CD14-positive monocyte (primary cell): ENCODE data around the gene TNKS1BP1. TPM values are rescaled to one million over a fixed set of nuclear protein-coding genes. Genes with fewer than 3 reads are reported as not detected.

Experiments
- DNase-seq, 3 donors: peaks; one replicate each; pipeline ENCODE4 v3.0.0-alpha.2; 2011 to 2022
- H2AFZ ChIP-seq: 2 replicates; pipeline ENCODE4 v1.6.0; 2012; ENCODE audit warnings: mild to moderate bottlenecking, low read depth, low read length, inconsistent platforms; ENCODE audit not compliant: insufficient read depth, poor library complexity, severe bottlenecking
- H3K27ac ChIP-seq, 2 donors: 1 replicate in 1 of 2; 2 replicates in 1 of 2; pipeline ENCODE4 v1.5.1; 2012 to 2013; ENCODE audit warnings: low read length in 2 of 2, control low read depth in 1 of 2, inconsistent platforms in 1 of 2, low read depth in 1 of 2, mild to moderate bottlenecking in 1 of 2
- H3K27me3 ChIP-seq, 2 donors: one replicate each; pipeline versions ENCODE4 v1.6.0 to v1.6.1; 2011 to 2013; ENCODE audit warnings: low read length in 2 of 2; ENCODE audit not compliant: control insufficient read depth in 2 of 2, insufficient read depth in 2 of 2
- H3K36me3 ChIP-seq, 2 donors: replicated peaks in 1 of 2; 1 replicate in 1 of 2; 2 replicates in 1 of 2; pipeline versions ENCODE4 v1.5.1 to v1.6.1; 2012 to 2013; ENCODE audit warnings: low read length in 2 of 2, control low read depth in 1 of 2, inconsistent platforms in 1 of 2, mild to moderate bottlenecking in 1 of 2; ENCODE audit not compliant: insufficient read depth in 2 of 2, control insufficient read depth in 1 of 2
- H3K4me1 ChIP-seq, 2 donors: 1 replicate in 1 of 2; 2 replicates in 1 of 2; pipeline versions ENCODE4 v1.5.1 to v1.6.1; 2012 to 2013; ENCODE audit warnings: low read length in 2 of 2, control low read depth in 1 of 2, inconsistent platforms in 1 of 2, mild to moderate bottlenecking in 1 of 2, moderate library complexity in 1 of 2; ENCODE audit not compliant: insufficient read depth in 2 of 2, control insufficient read depth in 1 of 2
- H3K4me2 ChIP-seq: replicated peaks from 2 replicates; pipeline ENCODE3; 2012; ENCODE audit warnings: low read length, moderate library complexity, mild to moderate bottlenecking; ENCODE audit not compliant: poor library complexity, severe bottlenecking; ENCODE audit errors: extremely low read depth
- H3K4me3 ChIP-seq, 3 experiments: fragments of 200-600 bp in 1 of 3; sonication (generic) in 1 of 3; replicated peaks in 1 of 3; 1 replicate in 2 of 3; 2 replicates in 1 of 3; pipeline ENCODE4 v1.5.1; 2011 to 2013; ENCODE audit warnings: low read length in 3 of 3, mild to moderate bottlenecking in 3 of 3, control low read depth in 2 of 3, low read depth in 2 of 3, inconsistent platforms in 1 of 3, moderate library complexity in 1 of 3
- H3K79me2 ChIP-seq: 2 replicates; pipeline ENCODE4 v1.6.0; 2012; ENCODE audit warnings: mild to moderate bottlenecking, control low read depth, inconsistent platforms, low read length, moderate library complexity; ENCODE audit not compliant: insufficient read depth
- H3K9ac ChIP-seq: 2 replicates; pipeline ENCODE4 v1.6.0; 2017; ENCODE audit warnings: low read length, mild to moderate bottlenecking; ENCODE audit not compliant: insufficient read depth, poor library complexity, severe bottlenecking
- H3K9me3 ChIP-seq, 2 donors: replicated peaks in 1 of 2; 1 replicate in 1 of 2; 2 replicates in 1 of 2; pipeline versions ENCODE4 v1.5.1 to v1.6.1; 2012 to 2013; ENCODE audit warnings: low read length in 2 of 2, control low read depth in 1 of 2; ENCODE audit not compliant: control insufficient read depth in 1 of 2, insufficient read depth in 1 of 2
- H4K20me1 ChIP-seq: 2 replicates; pipeline ENCODE4 v1.6.0; 2012; ENCODE audit warnings: mild to moderate bottlenecking, low read length, control low read depth, moderate library complexity; ENCODE audit not compliant: insufficient read depth
- H3K27ac Mint-ChIP-seq, 7 donors: one replicate each; pipeline ENCODE4 v1.8.0; 2020; ENCODE audit warnings: mild to moderate bottlenecking in 7 of 7, mixed read lengths in 7 of 7, moderate library complexity in 6 of 7, inconsistent platforms in 2 of 7
- H3K27me3 Mint-ChIP-seq, 3 donors: one replicate each; pipeline ENCODE4 v1.8.0; 2021 to 2022; ENCODE audit warnings: low read depth in 3 of 3, mild to moderate bottlenecking in 3 of 3, mixed read lengths in 3 of 3, moderate library complexity in 3 of 3, inconsistent platforms in 1 of 3
- H3K36me3 Mint-ChIP-seq, 2 donors: one replicate each; pipeline ENCODE4 v1.8.0; 2020; ENCODE audit warnings: mixed read lengths in 2 of 2, inconsistent platforms in 1 of 2, mild to moderate bottlenecking in 1 of 2
- H3K4me1 Mint-ChIP-seq: one replicate; pipeline ENCODE4 v1.8.0; 2020; ENCODE audit warnings: mild to moderate bottlenecking, mixed read lengths
- H3K4me3 Mint-ChIP-seq, 2 donors: one replicate each; pipeline ENCODE4 v1.8.0; 2020; ENCODE audit warnings: mild to moderate bottlenecking in 2 of 2, mixed read lengths in 2 of 2, moderate library complexity in 1 of 2
- H3K9me3 Mint-ChIP-seq, 7 donors: one replicate each; pipeline ENCODE4 v1.8.0; 2020 to 2022; ENCODE audit warnings: mixed read lengths in 7 of 7, mild to moderate bottlenecking in 6 of 7, moderate library complexity in 6 of 7, inconsistent platforms in 2 of 7
- CTCF ChIP-seq: fragments of 200-600 bp; IDR thresholded peaks from one replicate; pipeline ENCODE4 v1.8.0; 2022; ENCODE audit warnings: antibody characterized with exemption, mild to moderate bottlenecking
- WGBS: methylation state at CpG from one replicate; pipeline ENCODE4 v1.1.5; 2013; ENCODE audit warnings: missing lambda C conversion rate; ENCODE audit not compliant: insufficient coverage; 5-methylcytosine and 5-hydroxymethylcytosine counted together
- intact Hi-C, 2 donors: fragments of 100-400 bp; cut with micrococcal nuclease; formaldehyde crosslinking; loops; one replicate each; pipeline versions ENCODE4 v1.15.0 to v1.15.1; 2023
- polyA plus RNA-seq, 3 donors: library from polyadenylated mRNA; depleted of rRNA in 1 of 3; unstranded in 2 of 3; stranded (reverse) in 1 of 3; fragments of 300-500 nt in 2 of 3; fragments of >200 nt in 1 of 3; fragmentation: Illumina TruSeq in 2 of 3; gene quantifications; 1 replicate in 2 of 3; 2 replicates in 1 of 3; pipeline ENCODE4 v1.2.3, GENCODE V29; 2012 to 2021

Gene TNKS1BP1
- polyA plus RNA-seq, 3 donors = 0.29 to 1.2 (median 0.50) TPM

- WGBS = no CpG with 5 or more reads among the region's 1 CpG
Observed at GRCh38 chr11:57274904-57275498, 49.8 kb downstream of the TNKS1BP1 start.

GRCh38 chr11:57273448-57274058 is 51.2 kb downstream of the TNKS1BP1 start:
- no peaks in the 10 kb centered on the region for H3K36me3 Mint-ChIP-seq
- H3K4me1 ChIP-seq = peaks cover 14% of the 10 kb centered on the region in 2 donors
- H3K4me2 ChIP-seq = no peak overlapping the region
- peaks cover 0 to 2% of the 10 kb centered on the region in 2 donors for H3K27me3 ChIP-seq
- H3K79me2 ChIP-seq = no peaks in the 10 kb centered on the region
- 94% methylated on average over 3 of the region's 4 CpGs for WGBS
- H3K27ac ChIP-seq = no peak overlapping the region
- peaks cover 0 to 15% (median 5%) of the 10 kb centered on the region in 7 donors for H3K9me3 Mint-ChIP-seq
- no peak for TF ChIP-seq CTCF
- no peak overlapping the region for H3K9ac ChIP-seq
- peaks cover 5% of the 10 kb centered on the region in 2 donors for H3K9me3 ChIP-seq
- H2AFZ ChIP-seq = no peak overlapping the region
- H4K20me1 ChIP-seq = no peaks in the 10 kb centered on the region
- peaks cover 8 to 22% (median 15%) of the 10 kb centered on the region in 3 donors for H3K27me3 Mint-ChIP-seq
- intact Hi-C loops = no loop called here
- peaks cover 17% of the 10 kb centered on the region for H3K4me1 Mint-ChIP-seq
- no peak for DNase-seq
- no peak overlapping the region for H3K4me3 ChIP-seq
- no peak overlapping the region for H3K4me3 Mint-ChIP-seq
- H3K27ac Mint-ChIP-seq = no peak overlapping the region
- no peaks in the 10 kb centered on the region for H3K36me3 ChIP-seq

More at GRCh38 chr11:57274904-57275498, 49.8 kb downstream of the TNKS1BP1 start:
- H2AFZ ChIP-seq = no peak overlapping the region
- no peak overlapping the region for H3K4me2 ChIP-seq
- H3K79me2 ChIP-seq = no peaks in the 10 kb centered on the region
- no peak overlapping the region for H3K4me3 Mint-ChIP-seq
- intact Hi-C loops = no loop called here
- H4K20me1 ChIP-seq = no peaks in the 10 kb centered on the region
- no peaks in the 10 kb centered on the region for H3K36me3 ChIP-seq
- no peaks in the 10 kb centered on the region for H3K36me3 Mint-ChIP-seq
- H3K4me1 ChIP-seq = peaks cover 14% of the 10 kb centered on the region in 2 donors
- H3K27me3 ChIP-seq = peaks cover 0 to 2% of the 10 kb centered on the region in 2 donors
- peaks cover 5% of the 10 kb centered on the region in 2 donors for H3K9me3 ChIP-seq
- H3K9ac ChIP-seq = no peak overlapping the region
- H3K27ac Mint-ChIP-seq = no peak overlapping the region
- no peak for TF ChIP-seq CTCF
- no peak overlapping the region for H3K4me3 ChIP-seq
- peaks cover 10 to 22% (median 17%) of the 10 kb centered on the region in 3 donors for H3K27me3 Mint-ChIP-seq
- H3K4me1 Mint-ChIP-seq = peaks cover 17% of the 10 kb centered on the region
- DNase-seq = no peak
- peaks cover 0 to 15% (median 5%) of the 10 kb centered on the region in 7 donors for H3K9me3 Mint-ChIP-seq
- no peak overlapping the region for H3K27ac ChIP-seq
